H1 (cell line): ENCODE measurements around the gene NIPSNAP2. TPM values are rescaled to one million over a fixed set of nuclear protein-coding genes. Genes with fewer than 3 reads are reported as not detected.

Source experiments
- CTCF ChIA-PET: fragments of 300-600 bp; sonication (Branson Sonifier 250); formaldehyde crosslinking; loops from one replicate; lab custom pipeline; 2021; ENCODE audit not compliant: partially characterized antibody; lab: Charles Lee
- POLR2A ChIA-PET: fragments of 300-600 bp; sonication (Branson Sonifier 250); formaldehyde crosslinking; loops from one replicate; lab custom pipeline; 2021; ENCODE audit warnings: inconsistent platforms; ENCODE audit not compliant: partially characterized antibody; lab: Charles Lee
- DNase-seq, 2 experiments: peaks; one replicate each; pipeline versions ENCODE4 v3.0.0 to v3.0.0-alpha.2; 2010 to 2022; ENCODE audit warnings: low spot score in 2 of 2, low read depth in 1 of 2, mixed read lengths in 1 of 2
- FAIRE-seq: peaks from 2 replicates; lab custom pipeline; 2011; peaks lifted over from hg19 to GRCh38; lab: Jason Lieb, UNC
- H2AFZ ChIP-seq: 2 replicates; pipeline ENCODE4 v1.8.1; 2012; ENCODE audit warnings: low read length, inconsistent platforms
- H2AK5ac ChIP-seq: 2 replicates; pipeline ENCODE4 v1.6.1; 2013; ENCODE audit warnings: low read depth, low read length
- H2BK120ac ChIP-seq: replicated peaks from 2 replicates; pipeline ENCODE3; 2013; ENCODE audit warnings: low read depth, low read length, inconsistent platforms
- H2BK12ac ChIP-seq: 2 replicates; pipeline ENCODE4 v1.6.1; 2013; ENCODE audit warnings: low read depth, low read length
- H2BK15ac ChIP-seq: 2 replicates; pipeline ENCODE4 v1.6.1; 2013; ENCODE audit warnings: low read length
- H2BK20ac ChIP-seq: 2 replicates; pipeline ENCODE4 v1.6.1; 2013; ENCODE audit warnings: low read length
- H2BK5ac ChIP-seq: 2 replicates; pipeline ENCODE4 v1.6.1; 2013; ENCODE audit warnings: low read depth, low read length
- H3K14ac ChIP-seq: 2 replicates; pipeline ENCODE4 v1.6.1; 2013; ENCODE audit warnings: inconsistent platforms; ENCODE audit not compliant: insufficient read length
- H3K18ac ChIP-seq: 2 replicates; pipeline ENCODE4 v1.6.1; 2013; ENCODE audit warnings: low read length; ENCODE audit errors: extremely low read depth
- H3K23ac ChIP-seq: 2 replicates; pipeline ENCODE4 v1.6.1; 2013; ENCODE audit warnings: inconsistent platforms; ENCODE audit not compliant: insufficient read length
- H3K23me2 ChIP-seq: 2 replicates; pipeline ENCODE4 v1.6.1; 2013; ENCODE audit warnings: low read depth, low read length
- H3K27ac ChIP-seq: 2 replicates; pipeline ENCODE4 v1.6.1; 2011; ENCODE audit warnings: low read depth, low read length, inconsistent platforms
- H3K27me3 ChIP-seq, 4 experiments: replicated peaks in 1 of 4; 1 replicate in 1 of 4; 2 replicates in 3 of 4; pipeline versions ENCODE4 v1.6.1 to v1.8.1; 2011 to 2013; ENCODE audit warnings: low read length in 3 of 4, mild to moderate bottlenecking in 3 of 4, inconsistent platforms in 2 of 4, mixed read lengths in 2 of 4, moderate library complexity in 1 of 4; ENCODE audit not compliant: control insufficient read depth in 3 of 4, insufficient read depth in 3 of 4; ENCODE audit errors: extremely low read depth in 1 of 4
- H3K36me3 ChIP-seq, 4 experiments: 2 replicates each; pipeline versions ENCODE4 v1.6.1 to v1.8.1; 2011 to 2013; ENCODE audit warnings: mild to moderate bottlenecking in 4 of 4, low read length in 3 of 4, moderate library complexity in 2 of 4, control low read depth in 1 of 4, inconsistent platforms in 1 of 4; ENCODE audit not compliant: insufficient read depth in 4 of 4, control insufficient read depth in 2 of 4
- H3K4ac ChIP-seq: replicated peaks from 2 replicates; pipeline ENCODE3; 2013; ENCODE audit warnings: low read length, low read depth, mixed read lengths, inconsistent platforms; ENCODE audit not compliant: insufficient read length
- H3K4me1 ChIP-seq, 4 experiments: replicated peaks in 1 of 4; 1 replicate in 1 of 4; 2 replicates in 3 of 4; pipeline versions ENCODE4 v1.6.1 to v1.8.1; 2011 to 2013; ENCODE audit warnings: low read length in 3 of 4, inconsistent platforms in 2 of 4, mixed read lengths in 1 of 4; ENCODE audit not compliant: insufficient read depth in 4 of 4, control insufficient read depth in 3 of 4
- H3K4me2 ChIP-seq, 2 experiments: 2 replicates each; pipeline versions ENCODE4 v1.6.1 to v1.8.1; 2011 to 2013; ENCODE audit warnings: low read depth in 2 of 2, low read length in 2 of 2, control low read depth in 1 of 2, inconsistent platforms in 1 of 2, mild to moderate bottlenecking in 1 of 2; ENCODE audit not compliant: insufficient read depth in 1 of 2
- H3K4me3 ChIP-seq, 4 experiments: fragments of 200-600, 300-600 bp in 1 of 4; sonication (generic), shearing (Covaris generic), sonication (Bioruptor Twin) in 1 of 4; 2 replicates each; pipeline versions ENCODE4 v1.5.1 to v1.8.1; 2011 to 2016; ENCODE audit warnings: low read length in 4 of 4, low read depth in 3 of 4, control low read depth in 2 of 4, inconsistent platforms in 2 of 4, mild to moderate bottlenecking in 2 of 4, mixed read lengths in 1 of 4, moderate library complexity in 1 of 4; ENCODE audit not compliant: insufficient read depth in 2 of 4; ENCODE audit errors: extremely low read depth in 1 of 4
- H3K56ac ChIP-seq: replicated peaks from 2 replicates; pipeline ENCODE3; 2013; ENCODE audit warnings: low read depth, mild to moderate bottlenecking, mixed read lengths, low read length, inconsistent platforms; ENCODE audit not compliant: insufficient read length
- H3K79me1 ChIP-seq: 2 replicates; pipeline ENCODE4 v1.6.1; 2013; ENCODE audit warnings: low read depth, low read length, control low read depth
- H3K79me2 ChIP-seq, 2 experiments: 2 replicates each; pipeline versions ENCODE4 v1.6.1 to v1.8.1; 2012 to 2013; ENCODE audit warnings: low read length in 2 of 2, mild to moderate bottlenecking in 2 of 2, inconsistent platforms in 1 of 2; ENCODE audit not compliant: insufficient read depth in 2 of 2, control insufficient read depth in 1 of 2
- H3K9ac ChIP-seq, 4 experiments: replicated peaks in 1 of 4; 1 replicate in 1 of 4; 2 replicates in 3 of 4; pipeline versions ENCODE4 v1.6.1 to v1.8.1; 2011 to 2013; ENCODE audit warnings: low read depth in 3 of 4, low read length in 3 of 4, control low read depth in 2 of 4, mild to moderate bottlenecking in 2 of 4, moderate library complexity in 2 of 4, inconsistent platforms in 1 of 4; ENCODE audit errors: extremely low read depth in 1 of 4
- H3K9me3 ChIP-seq, 2 experiments: 2 replicates each; pipeline versions ENCODE4 v1.6.1 to v1.8.1; 2012 to 2013; ENCODE audit warnings: mild to moderate bottlenecking in 2 of 2, moderate library complexity in 2 of 2, control low read depth in 1 of 2, inconsistent platforms in 1 of 2, low read depth in 1 of 2, low read length in 1 of 2, mixed read lengths in 1 of 2; ENCODE audit not compliant: insufficient read depth in 2 of 2
- H4K20me1 ChIP-seq, 2 experiments: replicated peaks in 1 of 2; 2 replicates each; pipeline versions ENCODE3 to v1.8.1; 2011 to 2013; ENCODE audit warnings: inconsistent platforms in 2 of 2, low read length in 2 of 2, mild to moderate bottlenecking in 1 of 2; ENCODE audit not compliant: insufficient read depth in 2 of 2, control insufficient read depth in 1 of 2
- H4K5ac ChIP-seq: 2 replicates; pipeline ENCODE4 v1.6.1; 2013; ENCODE audit warnings: low read length, low read depth, mixed read lengths, inconsistent platforms; ENCODE audit not compliant: insufficient read length
- H4K8ac ChIP-seq: 2 replicates; pipeline ENCODE4 v1.8.0; 2013; ENCODE audit warnings: mild to moderate bottlenecking, moderate library complexity, low read length, inconsistent platforms; ENCODE audit not compliant: insufficient read depth; ENCODE audit errors: extremely low read depth
- H4K91ac ChIP-seq: replicated peaks from 2 replicates; pipeline ENCODE3; 2013; ENCODE audit warnings: low read length, mixed read lengths, inconsistent platforms; ENCODE audit not compliant: insufficient read length
- CHD2 ChIP-seq: IDR thresholded peaks from 2 replicates; pipeline ENCODE4 v1.6.1; 2012; ENCODE audit warnings: low read length, improper control_type of control experiment
- E2F6 ChIP-seq: IDR thresholded peaks from 2 replicates; pipeline ENCODE4 v1.6.1; 2012; ENCODE audit warnings: inconsistent platforms
- EGR1 ChIP-seq: IDR thresholded peaks from 2 replicates; pipeline ENCODE4 v1.6.1; 2011; ENCODE audit warnings: low read depth, low read length, borderline replicate concordance
- HDAC6 ChIP-seq: IDR thresholded peaks from one replicate; pipeline ENCODE4 v1.7.1; 2012; ENCODE audit warnings: low read depth, mild to moderate bottlenecking, inconsistent platforms, low read length, moderate library complexity
- JUND ChIP-seq: IDR thresholded peaks from 2 replicates; pipeline ENCODE4 v1.6.1; 2011; ENCODE audit warnings: mild to moderate bottlenecking, improper control_type of control experiment, low read length
- MAFK ChIP-seq: IDR thresholded peaks from 2 replicates; pipeline ENCODE4 v1.6.1; 2012; ENCODE audit warnings: low read depth, mild to moderate bottlenecking, improper control_type of control experiment, low read length
- PHF8 ChIP-seq: fragments of 200-600 bp; sonication (generic); conservative IDR thresholded peaks from 2 replicates; pipeline ENCODE4 v1.7.1; 2012; ENCODE audit warnings: low read depth, mild to moderate bottlenecking, inconsistent platforms, low read length, moderate library complexity
- POLR2A ChIP-seq, 2 experiments: IDR thresholded peaks; 1 replicate in 1 of 2; 2 replicates in 1 of 2; pipeline ENCODE4 v1.6.1; 2011; ENCODE audit warnings: low read depth in 2 of 2, low read length in 2 of 2, mild to moderate bottlenecking in 2 of 2; ENCODE audit errors: control extremely low read depth in 1 of 2
- RXRA ChIP-seq: IDR thresholded peaks from 2 replicates; pipeline ENCODE4 v1.6.1; 2011; ENCODE audit warnings: low read depth, mild to moderate bottlenecking, low read length, moderate library complexity; ENCODE audit not compliant: insufficient read depth
- SUZ12 ChIP-seq: fragments of 200-600 bp; sonication (generic); IDR thresholded peaks from 2 replicates; pipeline ENCODE4 v1.6.1; 2012; ENCODE audit warnings: mild to moderate bottlenecking, inconsistent platforms, low read length, moderate library complexity, mixed read lengths
- TAF7 ChIP-seq: optimal IDR thresholded peaks from 2 replicates; pipeline ENCODE3; 2011; ENCODE audit warnings: low read depth, mild to moderate bottlenecking, inconsistent platforms, low read length, moderate library complexity, borderline replicate concordance
- YY1 ChIP-seq: IDR thresholded peaks from 2 replicates; pipeline ENCODE4 v1.6.1; 2011; ENCODE audit warnings: low read depth, mild to moderate bottlenecking, low read length
- WGBS, 2 experiments: shearing (Covaris generic) in 1 of 2; methylation state at CpG; one replicate each; pipeline versions ENCODE4 v1.1.6 to v1.1.7; 2013 to 2015; ENCODE audit warnings: low lambda C conversion rate in 2 of 2, mixed read lengths in 2 of 2, inconsistent platforms in 1 of 2, low coverage in 1 of 2, missing lambda C conversion rate in 1 of 2; ENCODE audit not compliant: insufficient replicate concordance in 2 of 2, insufficient coverage in 1 of 2, insufficient read length in 1 of 2; ENCODE audit errors: extremely low coverage in 1 of 2, missing lambda C conversion rate in 1 of 2; 5-methylcytosine and 5-hydroxymethylcytosine counted together
- polyA plus RNA-seq, 7 experiments: library from polyadenylated mRNA; depleted of rRNA in 3 of 7; stranded (reverse) in 5 of 7; unstranded in 2 of 7; fragments of >200 nt in 5 of 7; fragments of 200-250 nt in 2 of 7; gene quantifications; 1 replicate in 5 of 7; 2 replicates in 1 of 7; 4 replicates in 1 of 7; pipeline versions ENCODE4 v1.2.1 to v1.2.3, GENCODE V29; 2011 to 2013; ENCODE audit warnings: missing spikeins in 2 of 7, mixed read lengths in 2 of 7
- total RNA-seq: library from RNA; stranded (reverse); fragmentation: NEBNext Ultra II Directional; extraction: Animal tissue kit (Norgen Biotek cat#: 25700); gene quantifications from 2 replicates; pipeline ENCODE4 v1.2.1, GENCODE V29; 2021
- TF ChIP-seq, protein P1 (sequence below): IDR thresholded peaks from 2 replicates; pipeline ENCODE4 v1.6.1; 2011; ENCODE audit warnings: low read depth, mild to moderate bottlenecking, low read length; ENCODE audit not compliant: insufficient read depth

NIPSNAP2 gene
- total and polyA plus RNA-seq, 2 of the 8 experiments (the other 6 are each of a cell fraction or from before 2014, with no cell fraction given) = 31.1 to 45.2 TPM

GRCh38 chr7:55973747-55974250 lies 9.4 kb downstream of the NIPSNAP2 start:
- Histone ChIP-seq H2BK5ac (no peak overlapping the region), H3K4me3 (no peak overlapping the region), H3K79me2 (peaks cover 0 to 20% of the 10 kb centered on the region in 2 experiments; a peak in 2 of 4 replicates), H2BK12ac (no peak overlapping the region), H3K4me2 (no peak overlapping the region), H3K14ac (no peak overlapping the region), H3K27ac (no peak overlapping the region), H3K18ac (no peak overlapping the region), H3K27me3 (no peaks in the 10 kb centered on the region), H3K23me2 (no peaks in the 10 kb centered on the region), H3K4ac (no peak overlapping the region), H3K56ac (no peak overlapping the region), H3K79me1 (peaks cover 3% of the 10 kb centered on the region; the same call in 1 of the 2 replicates), H3K9me3 (no peaks in the 10 kb centered on the region), H4K8ac (no peak overlapping the region), H4K91ac (no peak overlapping the region), H3K4me1 (peaks cover 0 to 5% (median 1%) of the 10 kb centered on the region in 4 experiments; a peak in 2 of 7 replicates), H3K9ac (no peak overlapping the region), H2BK15ac (no peak overlapping the region), H2BK120ac (no peak overlapping the region), H3K23ac (no peak overlapping the region), H2AFZ (no peak overlapping the region), H4K5ac (no peak overlapping the region), H2BK20ac (no peak overlapping the region), H3K36me3 (peaks cover 0 to 8% (median 2%) of the 10 kb centered on the region in 4 experiments; a peak in 3 of 8 replicates), H2AK5ac (no peak overlapping the region), H4K20me1 (peaks cover 2 to 7% of the 10 kb centered on the region in 2 experiments)
- no peak for DNase-seq
- no peak for FAIRE-seq
- POLR2A ChIA-PET = interaction anchor here (0.6 kb wide), 1 partner anchor 17 kb away, joined by 3 read pairs; no protein-coding TSS in a partner anchor
- 94% methylated on average over 7 of the region's 7 CpGs; no CpG with 5 or more reads in 1 of the 2 experiments for WGBS, 2 experiments
- CTCF ChIA-PET = interaction anchor here (0.7 kb wide), 1 partner anchor 57 kb away, joined by 5 read pairs; no protein-coding TSS in a partner anchor
- TF ChIP-seq EGR1 (no peak), PHF8 (no peak), RXRA (no peak), E2F6 (no peak), SUZ12 (no peak), JUND (no peak), CHD2 (no peak), TAF7 (no peak), HDAC6 (no peak), POLR2A (IDR thresholded peaks at IDR 0.05; ENCODE audit: control extremely low read depth in 1 of 2, low read depth in 2 of 2, low read length in 2 of 2) (no peak), YY1 (no peak), MAFK (no peak)
- TF ChIP-seq, protein P1, sequence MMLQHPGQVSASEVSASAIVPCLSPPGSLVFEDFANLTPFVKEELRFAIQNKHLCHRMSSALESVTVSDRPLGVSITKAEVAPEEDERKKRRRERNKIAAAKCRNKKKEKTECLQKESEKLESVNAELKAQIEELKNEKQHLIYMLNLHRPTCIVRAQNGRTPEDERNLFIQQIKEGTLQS = no peak
